IMR-90 (cell line): ENCODE results near the gene EIF5A2. TPM values are rescaled to one million over a fixed set of nuclear protein-coding genes. Genes with fewer than 3 reads are reported as not detected.

Experiments
- ATAC-seq: fragments of 200-7000 bp; cut with Tn5 transposase; 2 replicates; pipeline ENCODE4 v1.9.1; 2020; ENCODE audit warnings: low read depth, mild to moderate bottlenecking, moderate library complexity
- BruUV-seq: library from RNA; stranded (reverse); fragments of 400-500 nt; replicated peaks from 2 replicates; lab custom pipeline; 2021; lab: Mats Ljungman, UMichigan
- CTCF ChIA-PET: fragments of 300-600 bp; formaldehyde crosslinking; extraction: SDS; loops from one replicate; lab custom pipeline; 2021; ENCODE audit warnings: antibody characterized with exemption; lab: Yijun Ruan, JAX
- POLR2A ChIA-PET: fragments of 300-600 bp; sonication (Branson Sonifier 250); formaldehyde crosslinking; loops from one replicate; lab custom pipeline; 2022; ENCODE audit warnings: antibody characterized with exemption; ENCODE audit not compliant: unreplicated experiment; lab: Charles Lee
- DNase-seq: peaks from one replicate; pipeline ENCODE4 v3.0.0; 2013
- H2AFZ ChIP-seq: replicated peaks from 2 replicates; pipeline ENCODE3; 2013; ENCODE audit warnings: low read length, mild to moderate bottlenecking; ENCODE audit not compliant: poor library complexity
- H2AK5ac ChIP-seq: 2 replicates; pipeline ENCODE4 v1.6.1; 2013; ENCODE audit warnings: low read depth, low read length, inconsistent platforms
- H2AK9ac ChIP-seq: replicated peaks from 2 replicates; pipeline ENCODE3; 2013; ENCODE audit warnings: mild to moderate bottlenecking, low read depth, low read length, moderate library complexity; ENCODE audit not compliant: poor library complexity
- H2BK120ac ChIP-seq: 2 replicates; pipeline ENCODE4 v1.6.1; 2013; ENCODE audit warnings: low read depth, low read length, inconsistent platforms
- H2BK15ac ChIP-seq: 3 replicates; pipeline ENCODE4 v1.6.1; 2013; ENCODE audit warnings: low read depth, low read length, inconsistent platforms
- H2BK20ac ChIP-seq: 2 replicates; pipeline ENCODE4 v1.6.1; 2013; ENCODE audit warnings: low read depth, mild to moderate bottlenecking, inconsistent platforms, low read length, moderate library complexity
- H2BK5ac ChIP-seq: 2 replicates; pipeline ENCODE4 v1.6.1; 2013; ENCODE audit warnings: mild to moderate bottlenecking, low read depth, low read length, inconsistent platforms; ENCODE audit not compliant: poor library complexity, severe bottlenecking
- H3K14ac ChIP-seq: replicated peaks from 2 replicates; pipeline ENCODE4 v1.6.1; 2013; ENCODE audit warnings: low read depth, low read length, inconsistent platforms
- H3K18ac ChIP-seq: 2 replicates; pipeline ENCODE4 v1.6.1; 2013; ENCODE audit warnings: low read depth, low read length, control low read depth
- H3K23ac ChIP-seq: 2 replicates; pipeline ENCODE4 v1.6.1; 2013; ENCODE audit warnings: low read depth, low read length, inconsistent platforms
- H3K27ac ChIP-seq: 2 replicates; pipeline ENCODE4 v1.5.1; 2013; ENCODE audit warnings: mild to moderate bottlenecking, control low read depth, low read length; ENCODE audit not compliant: insufficient read depth
- H3K27me3 ChIP-seq: 2 replicates; pipeline ENCODE4 v1.6.1; 2013; ENCODE audit warnings: low read length; ENCODE audit not compliant: control insufficient read depth, insufficient read depth
- H3K36me3 ChIP-seq: 2 replicates; pipeline ENCODE4 v1.6.1; 2013; ENCODE audit warnings: low read length, mixed read lengths; ENCODE audit not compliant: control insufficient read depth, insufficient read depth
- H3K4ac ChIP-seq: 2 replicates; pipeline ENCODE4 v1.6.1; 2013; ENCODE audit warnings: low read depth, low read length, inconsistent platforms
- H3K4me1 ChIP-seq: 2 replicates; pipeline ENCODE4 v1.6.1; 2013; ENCODE audit warnings: low read length, mixed read lengths; ENCODE audit not compliant: control insufficient read depth, insufficient read depth
- H3K4me2 ChIP-seq: 2 replicates; pipeline ENCODE4 v1.6.1; 2013; ENCODE audit warnings: low read depth, mild to moderate bottlenecking, control low read depth, low read length, moderate library complexity
- H3K4me3 ChIP-seq: 2 replicates; pipeline ENCODE4 v1.5.1; 2013; ENCODE audit warnings: low read depth, mild to moderate bottlenecking, control low read depth, low read length, moderate library complexity; ENCODE audit not compliant: insufficient read depth
- H3K56ac ChIP-seq: 2 replicates; pipeline ENCODE4 v1.6.1; 2013; ENCODE audit warnings: low read length, inconsistent platforms; ENCODE audit not compliant: insufficient read depth; ENCODE audit errors: extremely low read depth
- H3K79me1 ChIP-seq, 2 experiments: 2 replicates each; pipeline ENCODE4 v1.6.1; 2013; ENCODE audit warnings: low read length in 2 of 2, inconsistent platforms in 1 of 2, low read depth in 1 of 2
- H3K9ac ChIP-seq: 2 replicates; pipeline ENCODE4 v1.6.1; 2013; ENCODE audit warnings: low read depth, low read length, control low read depth
- H3K9me1 ChIP-seq: 2 replicates; pipeline ENCODE4 v1.6.1; 2013; ENCODE audit warnings: low read length, inconsistent platforms; ENCODE audit not compliant: insufficient read depth
- H3K9me3 ChIP-seq: 2 replicates; pipeline ENCODE4 v1.6.1; 2013; ENCODE audit warnings: low read length; ENCODE audit not compliant: control insufficient read depth, insufficient read depth
- H4K20me1 ChIP-seq: 2 replicates; pipeline ENCODE4 v1.6.1; 2013; ENCODE audit warnings: low read length, inconsistent platforms; ENCODE audit not compliant: insufficient read depth
- H4K5ac ChIP-seq: 2 replicates; pipeline ENCODE4 v1.6.1; 2013; ENCODE audit warnings: mild to moderate bottlenecking, low read depth, low read length, control low read depth
- H4K8ac ChIP-seq, 2 experiments: 2 replicates each; pipeline ENCODE4 v1.6.1; 2013; ENCODE audit warnings: low read depth in 2 of 2, low read length in 2 of 2, control low read depth in 1 of 2, inconsistent platforms in 1 of 2
- H4K91ac ChIP-seq: 2 replicates; pipeline ENCODE4 v1.6.1; 2013; ENCODE audit warnings: low read depth, low read length, inconsistent platforms; ENCODE audit not compliant: insufficient read depth
- CEBPB ChIP-seq: IDR thresholded peaks from 2 replicates; pipeline ENCODE4 v1.6.1; 2012; ENCODE audit warnings: low read depth, low read length, improper control_type of control experiment
- MAFK ChIP-seq: IDR thresholded peaks from 2 replicates; pipeline ENCODE4 v1.6.1; 2012; ENCODE audit warnings: low read depth, low read length, improper control_type of control experiment
- POLR2A ChIP-seq: IDR thresholded peaks from 2 replicates; pipeline ENCODE4 v1.6.1; 2012; ENCODE audit warnings: mild to moderate bottlenecking, low read depth, low read length
- RAD21 ChIP-seq: IDR thresholded peaks from 2 replicates; pipeline ENCODE4 v1.6.1; 2012; ENCODE audit warnings: low read length, improper control_type of control experiment
- RCOR1 ChIP-seq: IDR thresholded peaks from 2 replicates; pipeline ENCODE4 v1.6.1; 2012; ENCODE audit warnings: mild to moderate bottlenecking, low read length, improper control_type of control experiment; ENCODE audit not compliant: insufficient replicate concordance
- SMC3 ChIP-seq: fragments of 150-350 bp; IDR thresholded peaks from 2 replicates; pipeline ENCODE4 v1.6.1; 2016; ENCODE audit warnings: low read depth, mild to moderate bottlenecking, antibody characterized with exemption, low read length, moderate library complexity
- WGBS, 2 experiments: methylation state at CpG; one replicate each; pipeline versions ENCODE4 v1.1.5 to v1.1.7; 2013; ENCODE audit warnings: missing lambda C conversion rate in 2 of 2; ENCODE audit not compliant: insufficient read length in 1 of 2; ENCODE audit errors: extremely low coverage in 2 of 2; 5-methylcytosine and 5-hydroxymethylcytosine counted together
- dilution Hi-C: fragments of 300-500 bp; cut with HindIII; formaldehyde crosslinking; loops from one replicate; pipeline ENCODE4 v1.14.3; 2018; ENCODE audit warnings: low sequenced_read_pairs; ENCODE audit not compliant: unreplicated experiment
- in situ Hi-C: fragments of 300-500 bp; cut with MboI; formaldehyde crosslinking; loops from 3 replicates; pipeline ENCODE4 v1.14.3; 2019; ENCODE audit warnings: low sequenced_read_pairs, inconsistent platforms, mixed read lengths
- intact Hi-C: fragments of 100-400 bp; cut with micrococcal nuclease; formaldehyde crosslinking; loops from 2 replicates; pipeline ENCODE4 v1.10.0; 2022
- polyA plus RNA-seq, 3 experiments: library from polyadenylated mRNA; depleted of rRNA; stranded (reverse); fragments of >200 nt; gene quantifications; 2 replicates each; pipeline ENCODE4 v1.2.3, GENCODE V29; 2012; ENCODE audit warnings: low replicate concordance in 1 of 3
- total RNA-seq: library from RNA; depleted of rRNA; stranded (reverse); fragments of >200 nt; gene quantifications from 2 replicates; pipeline ENCODE4 v1.2.3, GENCODE V29; 2012
- TF ChIP-seq, protein P1 (sequence below): fragments of 150-350 bp; IDR thresholded peaks from 2 replicates; pipeline ENCODE4 v1.6.1; 2017; ENCODE audit warnings: mild to moderate bottlenecking, antibody characterized with exemption, low read length, low read depth

The EIF5A2 gene
- total and polyA plus RNA-seq, 2 of the 4 experiments (the other 2 are of a cell fraction): 7.7 to 7.8 TPM

DNA sequence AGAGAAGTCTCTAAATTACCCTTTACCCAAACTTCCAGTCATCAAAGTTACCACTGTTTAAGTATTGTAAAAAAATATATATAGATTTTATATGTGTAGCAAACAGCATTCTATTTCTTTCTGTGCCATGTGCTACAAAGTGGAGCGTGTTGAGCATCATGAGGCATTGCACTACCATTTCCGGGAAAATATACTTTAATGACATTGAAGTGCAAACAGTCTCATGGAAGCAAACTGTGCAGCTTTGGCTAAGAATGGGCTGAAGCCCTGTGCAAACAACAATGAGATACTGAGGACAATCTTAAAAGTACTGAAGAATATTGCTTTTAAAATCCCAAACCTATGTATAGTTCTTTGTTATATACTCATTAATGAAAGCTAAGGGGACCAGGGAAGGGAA, 31.9 kb downstream of the EIF5A2 start:
- TF ChIP-seq CEBPB (no peak), SMC3 (no peak), MAFK (no peak), RAD21 (no peak), RCOR1 (no peak), POLR2A (no peak)
- TF ChIP-seq, protein P1, sequence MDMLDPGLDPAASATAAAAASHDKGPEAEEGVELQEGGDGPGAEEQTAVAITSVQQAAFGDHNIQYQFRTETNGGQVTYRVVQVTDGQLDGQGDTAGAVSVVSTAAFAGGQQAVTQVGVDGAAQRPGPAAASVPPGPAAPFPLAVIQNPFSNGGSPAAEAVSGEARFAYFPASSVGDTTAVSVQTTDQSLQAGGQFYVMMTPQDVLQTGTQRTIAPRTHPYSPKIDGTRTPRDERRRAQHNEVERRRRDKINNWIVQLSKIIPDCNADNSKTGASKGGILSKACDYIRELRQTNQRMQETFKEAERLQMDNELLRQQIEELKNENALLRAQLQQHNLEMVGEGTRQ: no peak
- in situ Hi-C loops: no loop called here
- ATAC-seq (no peak), DNase-seq (no peak)
- H3K4me2 ChIP-seq: no peak overlapping the region
- H3K14ac ChIP-seq: no peak overlapping the region
- H4K91ac ChIP-seq: no peak overlapping the region
- ChIA-PET POLR2A (no interaction called here), CTCF (no interaction called here)
- no peak overlapping the region for H3K27ac ChIP-seq
- no peak overlapping the region for H2AK9ac ChIP-seq
- no peak overlapping the region for H3K4ac ChIP-seq
- BruUV-seq: no TSS peak
- no peak overlapping the region for H2BK120ac ChIP-seq
- no peaks in the 10 kb centered on the region for H3K27me3 ChIP-seq
- H2AFZ ChIP-seq: no peak overlapping the region
- no peak overlapping the region for H4K8ac ChIP-seq
- WGBS, 2 experiments: no CpG with 5 or more reads among the region's 2 CpGs
- no peaks in the 10 kb centered on the region for H3K9me1 ChIP-seq
- H2BK5ac ChIP-seq: no peak overlapping the region
- no peak overlapping the region for H3K9ac ChIP-seq
- H2BK15ac ChIP-seq: no peak overlapping the region
- no peaks in the 10 kb centered on the region for H3K36me3 ChIP-seq
- H4K20me1 ChIP-seq: no peaks in the 10 kb centered on the region
- H3K4me3 ChIP-seq: no peak overlapping the region
- no peak overlapping the region for H2AK5ac ChIP-seq
- no peak overlapping the region for H2BK20ac ChIP-seq
- H3K56ac ChIP-seq: no peak overlapping the region
- dilution Hi-C loops: no loop called here
- H4K5ac ChIP-seq: no peak overlapping the region
- no peaks in the 10 kb centered on the region for H3K4me1 ChIP-seq
- no peaks in the 10 kb centered on the region for H3K79me1 ChIP-seq
- no peak overlapping the region for H3K18ac ChIP-seq
- no peak overlapping the region for H3K23ac ChIP-seq
- intact Hi-C loops: no loop called here
- H3K9me3 ChIP-seq: 0 out of 2 replicates have a peak, but pooled peaks cover 3% of the 10 kb centered on the region
